GM12801 (cell line): ENCODE measurements around the gene IPO11.

Experiments used
- CTCF ChIP-seq: IDR thresholded peaks from one replicate; pipeline ENCODE4 v1.5.1; 2011; ENCODE audit warnings: control low read depth; ENCODE audit not compliant: insufficient read length; ENCODE audit errors: extremely low read depth

IPO11 gene

GRCh38 chr5:62643556-62644451 lies 231.2 kb downstream of the IPO11 start:
- TF ChIP-seq CTCF = no peak

- no peak for TF ChIP-seq CTCF
These were observed 232.7 kb downstream of the IPO11 start for GRCh38 chr5:62645223-62645622.

- TF ChIP-seq CTCF = no peak
These were observed 234.7 kb downstream of the IPO11 start for GRCh38 chr5:62647241-62647640.

GRCh38 chr5:62649025-62649424 lies 236.5 kb downstream of the IPO11 start:
- no peak for TF ChIP-seq CTCF

GRCh38 chr5:62649476-62650113 lies 237.0 kb downstream of the IPO11 start:
- TF ChIP-seq CTCF = no peak

GRCh38 chr5:62650197-62650596 lies 237.6 kb downstream of the IPO11 start:
- no peak for TF ChIP-seq CTCF

GRCh38 chr5:62652225-62652624 lies 239.7 kb downstream of the IPO11 start:
- no peak for TF ChIP-seq CTCF
